HepG2 (cell line): ENCODE data around the gene PHF23. TPM values are rescaled to one million over a fixed set of nuclear protein-coding genes. Genes with fewer than 3 reads are reported as not detected.

ENCODE experiments used
- ARID2 ChIP-seq: sonication (generic); formaldehyde crosslinking; IDR thresholded peaks from 2 replicates; pipeline ENCODE4 v1.8.1; 2022; ENCODE audit warnings: mild to moderate bottlenecking, missing genetic modification reagents, borderline replicate concordance
- ELF4 ChIP-seq: sonication (generic); formaldehyde crosslinking; IDR thresholded peaks from 2 replicates; pipeline ENCODE4 v1.5.0; 2020; ENCODE audit warnings: missing genetic modification reagents, mild to moderate bottlenecking, moderate library complexity, borderline replicate concordance
- FLYWCH1 ChIP-seq: sonication (generic); formaldehyde crosslinking; IDR thresholded peaks from 2 replicates; pipeline ENCODE4 v1.8.1; 2023; ENCODE audit warnings: mild to moderate bottlenecking, missing genetic modification reagents
- FOXP4 ChIP-seq: sonication (generic); formaldehyde crosslinking; IDR thresholded peaks from 2 replicates; pipeline ENCODE4 v1.4.0; 2020; ENCODE audit warnings: missing genetic modification reagents
- GABPB1 ChIP-seq: IDR thresholded peaks from 2 replicates; pipeline ENCODE4 v1.6.1; 2016; ENCODE audit warnings: mild to moderate bottlenecking, missing genetic modification reagents, moderate library complexity, missing compliant biosample characterization
- MLLT10 ChIP-seq: sonication (generic); formaldehyde crosslinking; IDR thresholded peaks from 2 replicates; pipeline ENCODE4 v1.4.0; 2020; ENCODE audit warnings: missing genetic modification reagents
- NCOA5 ChIP-seq: sonication (generic); formaldehyde crosslinking; IDR thresholded peaks from 2 replicates; pipeline ENCODE4 v1.4.0; 2020; ENCODE audit warnings: missing genetic modification reagents
- RAD51 ChIP-seq: fragments of 450-650 bp; IDR thresholded peaks from 2 replicates; pipeline ENCODE4 v1.6.1; 2016; ENCODE audit warnings: borderline replicate concordance
- RCOR2 ChIP-seq: IDR thresholded peaks from 2 replicates; pipeline ENCODE4 v1.6.1; 2016; ENCODE audit warnings: missing biosample characterization, missing genetic modification reagents
- SALL2 ChIP-seq: sonication (generic); formaldehyde crosslinking; IDR thresholded peaks from 2 replicates; pipeline ENCODE4 v1.8.1; 2023; ENCODE audit warnings: mild to moderate bottlenecking, missing genetic modification reagents, inconsistent platforms
- SKI ChIP-seq: fragments of 450-650 bp; IDR thresholded peaks from one replicate; pipeline ENCODE4 v1.6.1; 2018; ENCODE audit warnings: mild to moderate bottlenecking; ENCODE audit not compliant: partially characterized antibody
- TEF ChIP-seq: sonication (generic); formaldehyde crosslinking; IDR thresholded peaks from 2 replicates; pipeline ENCODE4 v1.5.0; 2020; ENCODE audit warnings: missing genetic modification reagents
- TOE1 ChIP-seq: sonication (generic); formaldehyde crosslinking; IDR thresholded peaks from 2 replicates; pipeline ENCODE4 v1.4.0; 2020; ENCODE audit warnings: mild to moderate bottlenecking, missing genetic modification reagents
- ZBTB8A ChIP-seq: sonication (generic); formaldehyde crosslinking; IDR thresholded peaks from 2 replicates; pipeline ENCODE4 v1.4.0; 2020; ENCODE audit warnings: mild to moderate bottlenecking, low read depth, missing genetic modification reagents, borderline replicate concordance
- ZFYVE20 ChIP-seq: sonication (generic); formaldehyde crosslinking; IDR thresholded peaks from 2 replicates; pipeline ENCODE4 v1.8.0; 2023; ENCODE audit warnings: low read depth, mild to moderate bottlenecking, moderate library complexity, missing genetic modification reagents, borderline replicate concordance
- ZNF17 ChIP-seq: sonication (generic); formaldehyde crosslinking; IDR thresholded peaks from 2 replicates; pipeline ENCODE4 v1.5.0; 2020; ENCODE audit warnings: mild to moderate bottlenecking, missing genetic modification reagents
- ZNF510 ChIP-seq: sonication (generic); formaldehyde crosslinking; IDR thresholded peaks from 2 replicates; pipeline ENCODE4 v1.4.0; 2020; ENCODE audit warnings: low read depth, mild to moderate bottlenecking, missing genetic modification reagents
- ZNF670 ChIP-seq: sonication (generic); formaldehyde crosslinking; IDR thresholded peaks from 2 replicates; pipeline ENCODE4 v1.8.0; 2022; ENCODE audit warnings: mild to moderate bottlenecking, missing genetic modification reagents, borderline replicate concordance
- ZSCAN31 ChIP-seq: sonication (generic); formaldehyde crosslinking; IDR thresholded peaks from 2 replicates; pipeline ENCODE4 v1.5.0; 2020; ENCODE audit warnings: low read depth, mild to moderate bottlenecking, missing genetic modification reagents
- ZZZ3 ChIP-seq: sonication (generic); formaldehyde crosslinking; IDR thresholded peaks from 2 replicates; pipeline ENCODE4 v1.4.0; 2020; ENCODE audit warnings: missing genetic modification reagents, mild to moderate bottlenecking, borderline replicate concordance
- polyA plus RNA-seq, 8 experiments: library from polyadenylated mRNA; depleted of rRNA in 3 of 8; stranded (reverse) in 7 of 8; unstranded in 1 of 8; fragments of >200 nt; fragmentation: Illumina TruSeq in 4 of 8; extraction: Trizol in 4 of 8; gene quantifications; 2 replicates each; pipeline versions ENCODE4 v1.2.1 to v1.2.3, GENCODE V29; 2011 to 2016; ENCODE audit warnings: low read depth in 4 of 8, missing spikeins in 1 of 8, mixed read lengths in 1 of 8; ENCODE audit not compliant: insufficient read depth in 1 of 8
- total RNA-seq, 5 experiments: library from RNA; depleted of rRNA; stranded (reverse); fragments of >200 nt; fragmentation: Illumina TruSeq; extraction: Trizol; gene quantifications; 2 replicates each; pipeline ENCODE4 v1.2.3, GENCODE V29; 2016; ENCODE audit warnings: low read depth in 1 of 5
- TF ChIP-seq, protein P1 (sequence below): sonication (generic); formaldehyde crosslinking; IDR thresholded peaks from 2 replicates; pipeline ENCODE4 v1.8.1; 2023; ENCODE audit warnings: mild to moderate bottlenecking, missing genetic modification reagents
- TF ChIP-seq, protein P2 (sequence below): sonication (generic); formaldehyde crosslinking; IDR thresholded peaks from 2 replicates; pipeline ENCODE4 v1.8.1; 2023; ENCODE audit warnings: missing genetic modification reagents, inconsistent platforms, borderline replicate concordance

The PHF23 gene
- total and polyA plus RNA-seq, 2 of the 13 experiments (the other 11 are each of a cell fraction or from before 2014, with no cell fraction given), result 27.6 to 33.2 TPM

- TF ChIP-seq TOE1 (CRISPR knock-in tag) (0 out of 2 replicates have a peak, but pooled peaks have one; percentile 75), SKI (peak; percentile 77), ZZZ3 (peak; percentile 92), NCOA5 (no peak), RAD51 (peak; percentile 100), MLLT10 (CRISPR knock-in tag) (no peak), ZNF17 (CRISPR knock-in tag) (no peak), SALL2 (CRISPR knock-in tag) (peak; percentile 84), ZFYVE20 (CRISPR knock-in tag) (no peak), ZSCAN31 (CRISPR knock-in tag) (no peak; the same call in 1 of the 2 replicates), GABPB1 (peak; percentile 83), ZNF670 (0 out of 2 replicates have a peak, but pooled peaks have one; percentile 66), ELF4 (CRISPR knock-in tag) (no peak; the same call in 1 of the 2 replicates), ZNF510 (CRISPR knock-in tag) (peak; percentile 52; the same call in 1 of the 2 replicates), FLYWCH1 (CRISPR knock-in tag) (no peak), TEF (CRISPR knock-in tag) (peak; percentile 48; the same call in 1 of the 2 replicates), RCOR2 (CRISPR knock-in tag) (no peak), FOXP4 (CRISPR knock-in tag) (peak; percentile 75), ZBTB8A (no peak), ARID2 (peak; percentile 72; the same call in 1 of the 2 replicates)
- TF ChIP-seq, protein P1, sequence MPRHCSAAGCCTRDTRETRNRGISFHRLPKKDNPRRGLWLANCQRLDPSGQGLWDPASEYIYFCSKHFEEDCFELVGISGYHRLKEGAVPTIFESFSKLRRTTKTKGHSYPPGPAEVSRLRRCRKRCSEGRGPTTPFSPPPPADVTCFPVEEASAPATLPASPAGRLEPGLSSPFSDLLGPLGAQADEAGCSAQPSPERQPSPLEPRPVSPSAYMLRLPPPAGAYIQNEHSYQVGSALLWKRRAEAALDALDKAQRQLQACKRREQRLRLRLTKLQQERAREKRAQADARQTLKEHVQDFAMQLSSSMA (CRISPR knock-in tag), result peak; percentile 42; the same call in 1 of the 2 replicates
- TF ChIP-seq, protein P2, sequence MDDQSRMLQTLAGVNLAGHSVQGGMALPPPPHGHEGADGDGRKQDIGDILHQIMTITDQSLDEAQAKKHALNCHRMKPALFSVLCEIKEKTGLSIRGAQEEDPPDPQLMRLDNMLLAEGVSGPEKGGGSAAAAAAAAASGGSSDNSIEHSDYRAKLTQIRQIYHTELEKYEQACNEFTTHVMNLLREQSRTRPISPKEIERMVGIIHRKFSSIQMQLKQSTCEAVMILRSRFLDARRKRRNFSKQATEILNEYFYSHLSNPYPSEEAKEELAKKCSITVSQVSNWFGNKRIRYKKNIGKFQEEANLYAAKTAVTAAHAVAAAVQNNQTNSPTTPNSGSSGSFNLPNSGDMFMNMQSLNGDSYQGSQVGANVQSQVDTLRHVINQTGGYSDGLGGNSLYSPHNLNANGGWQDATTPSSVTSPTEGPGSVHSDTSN (CRISPR knock-in tag), result peak; percentile 72; the same call in 1 of the 2 replicates
These were observed 4.9 kb downstream of the PHF23 start, which contains the start of gene DVL2 (continued) for GRCh38 chr17:7234083-7234951.
